Caco-2 (cell line): Measurements from ENCODE around the gene GATAD2B. TPM values are rescaled to one million over a fixed set of nuclear protein-coding genes. Genes with fewer than 3 reads are reported as not detected.

Experiments used
- BruUV-seq: library from RNA; stranded (reverse); fragments of 400-500 nt; replicated peaks from 2 replicates; lab custom pipeline; 2021; lab: Mats Ljungman, UMichigan
- CTCF ChIA-PET: fragments of 300-600 bp; sonication (Branson Sonifier 250); formaldehyde crosslinking; loops from one replicate; lab custom pipeline; 2022; ENCODE audit warnings: antibody characterized with exemption; lab: Charles Lee
- POLR2A ChIA-PET: fragments of 300-600 bp; sonication (Branson Sonifier 250); formaldehyde crosslinking; loops from one replicate; lab custom pipeline; 2022; ENCODE audit warnings: antibody characterized with exemption; lab: Charles Lee
- DNase-seq, 2 experiments: peaks; one replicate each; pipeline versions ENCODE4 v3.0.0 to v3.0.0-alpha.2; 2020 to 2022
- H3K27me3 ChIP-seq: replicated peaks from 2 replicates; pipeline ENCODE4 v1.6.0; 2011; ENCODE audit warnings: low read length; ENCODE audit not compliant: control insufficient read depth, insufficient read depth
- H3K36me3 ChIP-seq: 2 replicates; pipeline ENCODE4 v1.5.1; 2011; ENCODE audit warnings: low read length; ENCODE audit not compliant: control insufficient read depth, insufficient read depth
- H3K4me1 ChIP-seq: fragments of 250-450 bp; sonication (Bioruptor Pico); 2 replicates; pipeline ENCODE4 v1.5.1; 2020; ENCODE audit warnings: mild to moderate bottlenecking
- H3K4me3 ChIP-seq: 2 replicates; pipeline ENCODE4 v1.5.1; 2011; ENCODE audit warnings: low read depth, mild to moderate bottlenecking, control low read depth, low read length
- H3K9me3 ChIP-seq: fragments of 250-450 bp; sonication (Bioruptor Pico); 2 replicates; pipeline ENCODE4 v1.5.1; 2020; ENCODE audit warnings: mild to moderate bottlenecking, moderate library complexity
- H3K27ac Mint-ChIP-seq: one replicate; pipeline ENCODE4 v1.8.0; 2022; ENCODE audit warnings: mixed read lengths; ENCODE audit not compliant: unreplicated experiment
- H3K27me3 Mint-ChIP-seq: one replicate; pipeline ENCODE4 v1.8.0; 2022; ENCODE audit warnings: mixed read lengths; ENCODE audit not compliant: insufficient read depth, unreplicated experiment
- H3K36me3 Mint-ChIP-seq: one replicate; pipeline ENCODE4 v1.8.0; 2022; ENCODE audit warnings: mild to moderate bottlenecking, mixed read lengths; ENCODE audit not compliant: insufficient read depth, unreplicated experiment
- H3K4me1 Mint-ChIP-seq: one replicate; pipeline ENCODE4 v1.8.0; 2022; ENCODE audit warnings: low read depth, mixed read lengths; ENCODE audit not compliant: unreplicated experiment
- H3K4me3 Mint-ChIP-seq: one replicate; pipeline ENCODE4 v1.8.0; 2022; ENCODE audit warnings: mild to moderate bottlenecking, moderate library complexity, mixed read lengths; ENCODE audit not compliant: unreplicated experiment
- H3K9me3 Mint-ChIP-seq: one replicate; pipeline ENCODE4 v1.8.0; 2022; ENCODE audit warnings: mixed read lengths; ENCODE audit not compliant: unreplicated experiment
- intact Hi-C: fragments of 100-400 bp; cut with micrococcal nuclease; formaldehyde crosslinking; loops from one replicate; pipeline ENCODE4 v1.10.0; 2022; ENCODE audit not compliant: unreplicated experiment
- total RNA-seq: library from RNA; stranded (reverse); gene quantifications from 2 replicates; pipeline ENCODE4 v1.2.3, GENCODE V29; 2022
- TF ChIP-seq, protein P1 (sequence below), 2 experiments: fragments of 200-600 bp in 1 of 2; IDR thresholded peaks; 1 replicate in 1 of 2; 2 replicates in 1 of 2; pipeline versions ENCODE4 v1.5.1 to v1.8.0; 2011 to 2022; ENCODE audit warnings: antibody characterized with exemption in 1 of 2, control low read depth in 1 of 2, inconsistent platforms in 1 of 2, low read depth in 1 of 2, low read length in 1 of 2, mild to moderate bottlenecking in 1 of 2, moderate library complexity in 1 of 2; ENCODE audit not compliant: insufficient read depth in 1 of 2, severe bottlenecking in 1 of 2, unreplicated experiment in 1 of 2

Gene GATAD2B
- total RNA-seq, 1 experiment from 2014 or later: 38.0 TPM

DNA sequence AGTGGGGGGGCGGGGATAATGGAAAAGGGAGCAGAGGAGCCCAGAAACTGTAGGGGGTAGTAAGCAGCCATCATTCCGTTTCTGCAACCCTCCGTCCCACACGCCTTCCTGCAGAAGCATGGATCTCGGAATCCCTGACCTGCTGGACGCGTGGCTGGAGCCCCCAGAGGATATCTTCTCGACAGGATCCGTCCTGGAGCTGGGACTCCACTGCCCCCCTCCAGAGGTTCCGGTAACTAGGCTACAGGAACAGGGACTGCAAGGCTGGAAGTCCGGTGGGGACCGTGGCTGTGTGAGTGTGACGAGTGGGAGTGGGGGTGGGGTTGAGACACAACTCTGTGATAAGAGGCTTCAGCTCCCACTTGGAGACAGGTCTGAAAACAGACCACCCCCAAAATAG lies 45.6 kb upstream of the GATAD2B start:
- peak overlapping the region; percentile 81 for H3K4me3 Mint-ChIP-seq
- no peaks in the 10 kb centered on the region for H3K9me3 Mint-ChIP-seq
- no TSS peak for BruUV-seq
- H3K36me3 Mint-ChIP-seq: peaks cover 43% of the 10 kb centered on the region
- intact Hi-C loops: no loop called here
- Histone ChIP-seq H3K36me3 (no peaks in the 10 kb centered on the region), H3K27me3 (no peaks in the 10 kb centered on the region), H3K9me3 (no peaks in the 10 kb centered on the region), H3K4me3 (peak overlapping the region; percentile 47), H3K4me1 (peaks cover 9% of the 10 kb centered on the region; the same call in 1 of the 2 replicates)
- peaks cover 9% of the 10 kb centered on the region for H3K4me1 Mint-ChIP-seq
- CTCF ChIA-PET: interaction anchor here (1.6 kb wide), 3 partner anchors 22 to 193 kb away, joined by 3 to 9 read pairs (median 6); partner anchors contain the start of genes RPS27 and SLC27A3
- H3K27ac Mint-ChIP-seq: peak overlapping the region; percentile 99
- TF ChIP-seq, protein P1, sequence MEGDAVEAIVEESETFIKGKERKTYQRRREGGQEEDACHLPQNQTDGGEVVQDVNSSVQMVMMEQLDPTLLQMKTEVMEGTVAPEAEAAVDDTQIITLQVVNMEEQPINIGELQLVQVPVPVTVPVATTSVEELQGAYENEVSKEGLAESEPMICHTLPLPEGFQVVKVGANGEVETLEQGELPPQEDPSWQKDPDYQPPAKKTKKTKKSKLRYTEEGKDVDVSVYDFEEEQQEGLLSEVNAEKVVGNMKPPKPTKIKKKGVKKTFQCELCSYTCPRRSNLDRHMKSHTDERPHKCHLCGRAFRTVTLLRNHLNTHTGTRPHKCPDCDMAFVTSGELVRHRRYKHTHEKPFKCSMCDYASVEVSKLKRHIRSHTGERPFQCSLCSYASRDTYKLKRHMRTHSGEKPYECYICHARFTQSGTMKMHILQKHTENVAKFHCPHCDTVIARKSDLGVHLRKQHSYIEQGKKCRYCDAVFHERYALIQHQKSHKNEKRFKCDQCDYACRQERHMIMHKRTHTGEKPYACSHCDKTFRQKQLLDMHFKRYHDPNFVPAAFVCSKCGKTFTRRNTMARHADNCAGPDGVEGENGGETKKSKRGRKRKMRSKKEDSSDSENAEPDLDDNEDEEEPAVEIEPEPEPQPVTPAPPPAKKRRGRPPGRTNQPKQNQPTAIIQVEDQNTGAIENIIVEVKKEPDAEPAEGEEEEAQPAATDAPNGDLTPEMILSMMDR (IDR thresholded peaks at IDR 0.05; ENCODE audit: insufficient read depth in 1 of 2, low read depth in 1 of 2, low read length in 1 of 2, severe bottlenecking in 1 of 2, unreplicated experiment in 1 of 2): no peak
- no peaks in the 10 kb centered on the region for H3K27me3 Mint-ChIP-seq
- POLR2A ChIA-PET: no interaction called here
- DNase-seq: no peak

DNA sequence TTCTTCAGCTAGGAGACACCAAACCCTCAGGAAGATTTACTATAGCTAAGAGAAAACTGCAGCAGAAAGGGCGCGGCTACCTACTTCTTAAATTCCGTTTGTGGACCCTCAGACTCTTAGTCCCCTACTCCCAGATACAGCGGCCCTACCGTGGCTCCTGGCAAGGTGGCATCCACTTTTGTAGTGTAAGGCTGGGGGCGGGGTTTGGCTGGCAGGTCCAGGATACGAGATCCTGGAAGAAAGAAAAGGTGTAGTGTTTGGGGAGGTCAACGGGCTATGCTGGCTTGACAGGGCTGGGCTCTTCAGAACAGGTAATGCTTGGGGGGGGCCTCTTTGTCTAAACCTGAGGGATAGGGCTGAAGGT lies 45.2 kb upstream of the GATAD2B start:
- BruUV-seq: no TSS peak
- TF ChIP-seq, protein P1 (IDR thresholded peaks at IDR 0.05; ENCODE audit: insufficient read depth in 1 of 2, low read depth in 1 of 2, low read length in 1 of 2, severe bottlenecking in 1 of 2, unreplicated experiment in 1 of 2): no peak
- H3K27me3 Mint-ChIP-seq: no peaks in the 10 kb centered on the region
- peak overlapping the region; percentile 81 for H3K4me3 Mint-ChIP-seq
- ChIA-PET CTCF (interaction anchor here (1.0 to 2.5 kb wide), 9 partner anchors 9 to 192 kb away, joined by 3 to 13 read pairs (median 4); partner anchors contain the start of genes DENND4B, JTB, RAB13 and RPS27), POLR2A (interaction anchor here (1.4 to 6.3 kb wide), 7 partner anchors 9 to 252 kb away, joined by 4 to 105 read pairs (median 20); partner anchors contain the start of genes CRTC2, DENND4B, GATAD2B and JTB)
- Histone ChIP-seq H3K4me3 (peak overlapping the region; percentile 47), H3K27me3 (no peaks in the 10 kb centered on the region), H3K9me3 (no peaks in the 10 kb centered on the region), H3K36me3 (no peaks in the 10 kb centered on the region), H3K4me1 (peaks cover 9% of the 10 kb centered on the region; the same call in 1 of the 2 replicates)
- intact Hi-C loops: loop anchor here (1.0 kb wide), 4 partner anchors 9 to 171 kb away; partner anchors contain the start of genes JTB and RAB13
- H3K27ac Mint-ChIP-seq: peak overlapping the region; percentile 99
- peak in 1 of 2 experiments; percentile 33 for DNase-seq
- peaks cover 9% of the 10 kb centered on the region for H3K4me1 Mint-ChIP-seq
- peaks cover 46% of the 10 kb centered on the region for H3K36me3 Mint-ChIP-seq
- no peaks in the 10 kb centered on the region for H3K9me3 Mint-ChIP-seq

DNA sequence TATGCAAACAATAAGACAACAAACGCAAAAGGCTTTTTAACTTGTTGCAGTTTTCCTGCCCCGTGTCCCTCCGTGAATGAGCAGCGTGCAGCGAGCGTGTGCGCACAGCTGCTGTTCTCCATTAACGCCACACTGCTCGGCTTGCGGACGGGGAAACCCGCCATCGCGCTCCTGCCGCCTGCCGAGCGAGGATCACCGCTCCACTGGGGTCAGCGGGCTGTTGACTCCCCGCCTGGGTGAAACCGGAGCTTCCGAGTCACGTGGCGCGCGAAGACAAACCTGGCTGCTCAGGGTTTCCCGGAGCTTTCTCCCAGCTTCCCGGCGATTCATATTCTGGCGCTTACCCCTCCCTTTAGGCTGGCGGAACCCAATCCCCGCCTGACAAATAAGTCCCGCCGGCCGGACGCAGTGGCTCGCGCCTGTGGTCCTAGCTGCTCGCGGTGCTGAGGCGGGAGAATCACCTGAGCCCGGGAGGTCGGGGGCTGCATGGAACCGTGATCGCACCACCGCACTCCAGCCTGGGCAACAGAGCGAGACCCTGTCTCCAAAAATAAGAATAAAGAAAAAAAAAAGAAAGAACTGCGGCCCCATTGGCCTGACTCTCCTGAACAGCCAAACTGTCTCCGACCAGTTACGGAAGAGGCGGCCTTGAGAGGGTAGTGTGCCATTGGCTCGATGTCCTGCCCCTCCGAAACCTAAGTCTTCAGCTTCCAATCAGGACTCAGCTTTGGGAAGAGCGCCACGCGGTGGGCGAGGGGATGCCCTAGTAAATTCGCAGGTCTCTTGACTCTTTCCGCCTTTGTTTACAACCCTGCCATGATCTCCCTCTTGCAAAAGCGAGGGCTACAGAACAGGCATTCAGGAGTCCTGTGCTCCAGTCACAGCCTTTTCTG lies 44.6 kb upstream of the GATAD2B start, which contains the start of gene CREB3L4:
TSS of gene CREB3L4 (plus strand) at position 796 of the 893 bp plus-strand sequence. CDS start 624 bp downstream, outside the sequence.
- peaks cover 47% of the 10 kb centered on the region for H3K36me3 Mint-ChIP-seq
- no peaks in the 10 kb centered on the region for H3K27me3 Mint-ChIP-seq

More for the DNA sequence above, 44.6 kb upstream of the GATAD2B start, which contains the start of gene CREB3L4:
- CTCF ChIA-PET: interaction anchor here (0.7 to 2.5 kb wide), 13 partner anchors 9 to 192 kb away, joined by 3 to 13 read pairs (median 4); partner anchors contain the start of genes CRTC2, DENND4B, JTB and RAB13
- Mint-ChIP-seq H3K4me3 (peak within 1 kb of the TSS; percentile 81), H3K27ac (peak within 1 kb of the TSS; percentile 99), H3K9me3 (no peaks in the 10 kb centered on the region), H3K4me1 (peaks cover 12% of the 10 kb centered on the region)
- Histone ChIP-seq H3K9me3 (no peaks in the 10 kb centered on the region), H3K4me3 (peak within 1 kb of the TSS; percentile 47), H3K27me3 (no peaks in the 10 kb centered on the region), H3K4me1 (peaks cover 9% of the 10 kb centered on the region; the same call in 1 of the 2 replicates), H3K36me3 (no peaks in the 10 kb centered on the region)
- intact Hi-C loops: loop anchor here (1.0 kb wide), 4 partner anchors 10 to 170 kb away; partner anchors contain the start of genes JTB and RAB13
- POLR2A ChIA-PET: interaction anchor here (1.0 to 6.3 kb wide), 10 partner anchors 9 to 1793 kb away, joined by 4 to 105 read pairs (median 10); partner anchors contain the start of genes CRTC2, DENND4B, GATAD2B and JTB
- TF ChIP-seq, protein P1 (IDR thresholded peaks at IDR 0.05; ENCODE audit: insufficient read depth in 1 of 2, low read depth in 1 of 2, low read length in 1 of 2, severe bottlenecking in 1 of 2, unreplicated experiment in 1 of 2): peak; percentile 42 to 49
- no TSS peak for BruUV-seq
- peak; percentile 95 to 97 for DNase-seq
